ENCODE results near the gene AXIN1.

DNA sequence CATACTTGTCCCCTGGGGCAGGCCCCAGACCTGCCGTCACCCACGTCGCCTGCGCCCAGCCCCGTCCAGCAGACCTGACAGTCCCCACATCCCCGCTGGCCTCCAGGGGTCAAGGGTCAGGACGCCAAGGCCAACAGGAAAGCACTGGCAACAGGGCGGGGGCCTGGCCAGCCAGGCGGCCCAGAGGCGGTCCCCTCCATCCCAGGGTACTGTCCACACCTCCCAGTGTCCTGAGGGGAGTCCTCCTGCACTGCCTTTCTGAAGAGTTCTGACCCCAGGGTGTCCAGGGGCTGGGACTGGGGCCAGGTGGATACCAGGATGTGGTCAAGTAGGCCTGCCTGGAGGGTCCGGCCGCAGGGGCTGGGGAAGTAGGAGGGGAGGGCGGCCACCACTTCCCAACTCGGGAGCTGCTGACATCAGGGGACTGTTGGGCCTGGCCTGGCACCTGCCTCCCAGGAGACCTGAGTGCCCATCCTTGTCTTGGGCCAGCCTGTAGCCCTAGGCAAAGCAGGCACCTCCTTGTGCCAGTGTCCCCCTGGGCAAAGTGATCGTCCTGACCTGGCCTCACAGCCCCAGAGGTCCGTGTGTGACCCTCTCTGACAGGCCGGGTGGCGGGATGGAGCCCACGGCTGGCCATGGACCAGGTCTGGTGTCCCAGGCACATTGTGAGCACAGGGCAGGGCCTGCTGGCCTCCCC is 6.7 kb upstream of the AXIN1 start:
- TF ChIP-seq POLR2A (IDR thresholded peaks at IDR 0.05; ENCODE audit: low read length) (no peak), KDM1A (IDR thresholded peaks at IDR 0.05; ENCODE audit: low read depth) (no peak), EP300 (IDR thresholded peaks at IDR 0.05) (no peak), RAD21 (conservative IDR thresholded peaks at IDR 0.05 in 1 of 2, IDR thresholded peaks at IDR 0.05 in 1 of 2) (no peak), FOSB (CRISPR knock-in tag; IDR thresholded peaks at IDR 0.05) (no peak)
- TF ChIP-seq, protein P1, sequence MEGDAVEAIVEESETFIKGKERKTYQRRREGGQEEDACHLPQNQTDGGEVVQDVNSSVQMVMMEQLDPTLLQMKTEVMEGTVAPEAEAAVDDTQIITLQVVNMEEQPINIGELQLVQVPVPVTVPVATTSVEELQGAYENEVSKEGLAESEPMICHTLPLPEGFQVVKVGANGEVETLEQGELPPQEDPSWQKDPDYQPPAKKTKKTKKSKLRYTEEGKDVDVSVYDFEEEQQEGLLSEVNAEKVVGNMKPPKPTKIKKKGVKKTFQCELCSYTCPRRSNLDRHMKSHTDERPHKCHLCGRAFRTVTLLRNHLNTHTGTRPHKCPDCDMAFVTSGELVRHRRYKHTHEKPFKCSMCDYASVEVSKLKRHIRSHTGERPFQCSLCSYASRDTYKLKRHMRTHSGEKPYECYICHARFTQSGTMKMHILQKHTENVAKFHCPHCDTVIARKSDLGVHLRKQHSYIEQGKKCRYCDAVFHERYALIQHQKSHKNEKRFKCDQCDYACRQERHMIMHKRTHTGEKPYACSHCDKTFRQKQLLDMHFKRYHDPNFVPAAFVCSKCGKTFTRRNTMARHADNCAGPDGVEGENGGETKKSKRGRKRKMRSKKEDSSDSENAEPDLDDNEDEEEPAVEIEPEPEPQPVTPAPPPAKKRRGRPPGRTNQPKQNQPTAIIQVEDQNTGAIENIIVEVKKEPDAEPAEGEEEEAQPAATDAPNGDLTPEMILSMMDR (IDR thresholded peaks at IDR 0.05), result no peak
